Keratinocyte (primary cell): ENCODE results near the gene ZNF749. TPM values are rescaled to one million over a fixed set of nuclear protein-coding genes. Genes with fewer than 3 reads are reported as not detected.

Source experiments
- DNase-seq: peaks from one replicate; pipeline ENCODE4 v3.0.0-alpha.2; 2011; ENCODE audit warnings: low read depth, missing footprints, low spot score
- FAIRE-seq: peaks from 2 replicates; lab custom pipeline; 2011; peaks lifted over from hg19 to GRCh38; lab: Jason Lieb, UNC
- H2AFZ ChIP-seq: 2 replicates; pipeline ENCODE4 v1.6.0; 2012; ENCODE audit warnings: low read length, control low read depth, inconsistent platforms; ENCODE audit not compliant: control insufficient read depth
- H3K27ac ChIP-seq: 2 replicates; pipeline ENCODE4 v1.5.1; 2011; ENCODE audit warnings: low read length; ENCODE audit not compliant: control insufficient read depth, insufficient read depth
- H3K27me3 ChIP-seq: 3 replicates; pipeline ENCODE4 v1.6.0; 2011; ENCODE audit warnings: low read length; ENCODE audit not compliant: control insufficient read depth, insufficient read depth; ENCODE audit errors: extremely low read depth
- H3K36me3 ChIP-seq, 2 experiments: 2 replicates in 1 of 2; 3 replicates in 1 of 2; pipeline ENCODE4 v1.5.1; 2011; ENCODE audit warnings: low read length in 2 of 2, mild to moderate bottlenecking in 1 of 2; ENCODE audit not compliant: control insufficient read depth in 2 of 2, insufficient read depth in 2 of 2; ENCODE audit errors: extremely low read depth in 1 of 2
- H3K4me1 ChIP-seq: 3 replicates; pipeline ENCODE4 v1.5.1; 2011; ENCODE audit warnings: low read length; ENCODE audit not compliant: control insufficient read depth, insufficient read depth; ENCODE audit errors: extremely low read depth
- H3K4me2 ChIP-seq: 3 replicates; pipeline ENCODE4 v1.6.0; 2011; ENCODE audit warnings: low read depth, low read length; ENCODE audit not compliant: control insufficient read depth, insufficient read depth; ENCODE audit errors: extremely low read depth
- H3K4me3 ChIP-seq, 3 experiments: fragments of 200-600 bp in 1 of 3; sonication (generic) in 1 of 3; 2 replicates in 2 of 3; 3 replicates in 1 of 3; pipeline ENCODE4 v1.5.1; 2011 to 2016; ENCODE audit warnings: low read length in 3 of 3, mild to moderate bottlenecking in 3 of 3, control low read depth in 2 of 3, inconsistent platforms in 1 of 3, low read depth in 1 of 3, mixed read lengths in 1 of 3, mixed run types in 1 of 3, moderate library complexity in 1 of 3; ENCODE audit not compliant: control insufficient read depth in 2 of 3, insufficient read depth in 2 of 3; ENCODE audit errors: extremely low read depth in 1 of 3
- H3K79me2 ChIP-seq: 2 replicates; pipeline ENCODE4 v1.6.0; 2012; ENCODE audit warnings: low read length; ENCODE audit not compliant: control insufficient read depth, insufficient read depth
- H3K9ac ChIP-seq: 3 replicates; pipeline ENCODE4 v1.6.0; 2011; ENCODE audit warnings: low read length; ENCODE audit not compliant: control insufficient read depth, insufficient read depth; ENCODE audit errors: extremely low read depth
- H3K9me1 ChIP-seq: 3 replicates; pipeline ENCODE4 v1.6.0; 2011; ENCODE audit warnings: low read length; ENCODE audit not compliant: control insufficient read depth, insufficient read depth; ENCODE audit errors: extremely low read depth
- H3K9me3 ChIP-seq: 2 replicates; pipeline ENCODE4 v1.5.1; 2012; ENCODE audit warnings: low read depth, low read length; ENCODE audit not compliant: control insufficient read depth
- H4K20me1 ChIP-seq: 3 replicates; pipeline ENCODE4 v1.6.0; 2011; ENCODE audit warnings: low read length; ENCODE audit not compliant: control insufficient read depth, insufficient read depth; ENCODE audit errors: extremely low read depth
- CTCF ChIP-seq, 3 experiments: IDR thresholded peaks in 1 of 3; conservative IDR thresholded peaks in 1 of 3; optimal IDR thresholded peaks in 1 of 3; 2 replicates in 2 of 3; 3 replicates in 1 of 3; pipeline versions ENCODE3 to v1.5.1; 2011; ENCODE audit warnings: low read length in 3 of 3, mild to moderate bottlenecking in 3 of 3, moderate library complexity in 2 of 3, control low read depth in 1 of 3, inconsistent platforms in 1 of 3; ENCODE audit not compliant: insufficient read depth in 2 of 3; ENCODE audit errors: extremely low read depth in 1 of 3
- EZH2 ChIP-seq: IDR thresholded peaks from one replicate; pipeline ENCODE4 v1.6.1; 2012; ENCODE audit warnings: inconsistent platforms, mild to moderate bottlenecking, low read length, moderate library complexity
- dilution Hi-C: fragments of 300-500 bp; cut with MboI; formaldehyde crosslinking; loops from one replicate; pipeline ENCODE4 v1.7.0; 2020; ENCODE audit warnings: low sequenced_read_pairs; ENCODE audit not compliant: extremely low pct_ligation_motif_present
- polyA plus RNA-seq, 5 experiments: library from polyadenylated mRNA; depleted of rRNA in 3 of 5; stranded (reverse) in 3 of 5; stranded (forward) in 1 of 5; unstranded in 1 of 5; fragments of >200 nt; gene quantifications; 1 replicate in 1 of 5; 2 replicates in 3 of 5; 3 replicates in 1 of 5; pipeline versions ENCODE4 v1.2.1 to v1.2.3, GENCODE V29; 2011 to 2012; ENCODE audit warnings: missing spikeins in 2 of 5, low read depth in 1 of 5, low replicate concordance in 1 of 5

The ZNF749 gene
- polyA plus RNA-seq, 1 donor (not counting 4 experiments of a cell fraction or from before 2014, with no cell fraction given), result 6.3 TPM

- peaks cover 5 to 13% of the 10 kb centered on the region in 2 experiments for H3K36me3 ChIP-seq
- TF ChIP-seq CTCF (optimal IDR thresholded peaks at IDR 0.05 in 1 of 3, IDR thresholded peaks at IDR 0.05 in 1 of 3, conservative IDR thresholded peaks at IDR 0.05 in 1 of 3; ENCODE audit: extremely low read depth in 1 of 3, insufficient read depth in 2 of 3, low read length in 3 of 3), result no peak
- H2AFZ ChIP-seq, result no peak overlapping the region
- DNase-seq (no peak), FAIRE-seq (no peak)
- H3K27ac ChIP-seq, result no peak overlapping the region
- no peak overlapping the region for H3K4me3 ChIP-seq
- dilution Hi-C loops, result no loop called here
- no peaks in the 10 kb centered on the region for H3K9me1 ChIP-seq
- H3K79me2 ChIP-seq, result peaks cover 66% of the 10 kb centered on the region
- H3K9ac ChIP-seq, result no peak overlapping the region
- no peaks in the 10 kb centered on the region for H3K9me3 ChIP-seq
- H3K27me3 ChIP-seq, result no peaks in the 10 kb centered on the region
- H3K4me2 ChIP-seq, result no peak overlapping the region
- peaks cover 4% of the 10 kb centered on the region for H3K4me1 ChIP-seq
- H4K20me1 ChIP-seq, result no peaks in the 10 kb centered on the region
Observed at GRCh38 chr19:57437931-57438330, 2.8 kb downstream of the ZNF749 start.

- no peak overlapping the region for H3K4me3 ChIP-seq
- H3K9ac ChIP-seq, result no peak overlapping the region
- DNase-seq (no peak), FAIRE-seq (no peak)
- TF ChIP-seq CTCF (optimal IDR thresholded peaks at IDR 0.05 in 1 of 3, IDR thresholded peaks at IDR 0.05 in 1 of 3, conservative IDR thresholded peaks at IDR 0.05 in 1 of 3; ENCODE audit: extremely low read depth in 1 of 3, insufficient read depth in 2 of 3, low read length in 3 of 3) (no peak), EZH2 (no peak)
- H3K27ac ChIP-seq, result no peak overlapping the region
- H3K79me2 ChIP-seq, result peaks cover 70% of the 10 kb centered on the region
- H4K20me1 ChIP-seq, result no peaks in the 10 kb centered on the region
- peaks cover 11 to 19% of the 10 kb centered on the region in 2 experiments for H3K36me3 ChIP-seq
- no peak overlapping the region for H3K4me2 ChIP-seq
- no peaks in the 10 kb centered on the region for H3K9me1 ChIP-seq
- peaks cover 2% of the 10 kb centered on the region for H3K9me3 ChIP-seq
- peaks cover 4% of the 10 kb centered on the region for H3K4me1 ChIP-seq
- H2AFZ ChIP-seq, result no peak overlapping the region
- dilution Hi-C loops, result no loop called here
- no peaks in the 10 kb centered on the region for H3K27me3 ChIP-seq
Observed at GRCh38 chr19:57438925-57439324, 3.8 kb downstream of the ZNF749 start.
